HG03378 (cell line): Measurements from ENCODE around the gene KIR2DL1.
"Not testable (repeated sequence)": the region's sequence is repeated elsewhere in the genome, so short reads cannot be mapped to it uniquely, and the experiment has no call there.

ENCODE experiments used
- ATAC-seq: cut with Tn5 transposase; IDR thresholded peaks from one replicate; pipeline ENCODE4 v1.9.1; 2021; ENCODE audit warnings: mild to moderate bottlenecking, moderate library complexity; ENCODE audit not compliant: unreplicated experiment

Gene KIR2DL1

DNA sequence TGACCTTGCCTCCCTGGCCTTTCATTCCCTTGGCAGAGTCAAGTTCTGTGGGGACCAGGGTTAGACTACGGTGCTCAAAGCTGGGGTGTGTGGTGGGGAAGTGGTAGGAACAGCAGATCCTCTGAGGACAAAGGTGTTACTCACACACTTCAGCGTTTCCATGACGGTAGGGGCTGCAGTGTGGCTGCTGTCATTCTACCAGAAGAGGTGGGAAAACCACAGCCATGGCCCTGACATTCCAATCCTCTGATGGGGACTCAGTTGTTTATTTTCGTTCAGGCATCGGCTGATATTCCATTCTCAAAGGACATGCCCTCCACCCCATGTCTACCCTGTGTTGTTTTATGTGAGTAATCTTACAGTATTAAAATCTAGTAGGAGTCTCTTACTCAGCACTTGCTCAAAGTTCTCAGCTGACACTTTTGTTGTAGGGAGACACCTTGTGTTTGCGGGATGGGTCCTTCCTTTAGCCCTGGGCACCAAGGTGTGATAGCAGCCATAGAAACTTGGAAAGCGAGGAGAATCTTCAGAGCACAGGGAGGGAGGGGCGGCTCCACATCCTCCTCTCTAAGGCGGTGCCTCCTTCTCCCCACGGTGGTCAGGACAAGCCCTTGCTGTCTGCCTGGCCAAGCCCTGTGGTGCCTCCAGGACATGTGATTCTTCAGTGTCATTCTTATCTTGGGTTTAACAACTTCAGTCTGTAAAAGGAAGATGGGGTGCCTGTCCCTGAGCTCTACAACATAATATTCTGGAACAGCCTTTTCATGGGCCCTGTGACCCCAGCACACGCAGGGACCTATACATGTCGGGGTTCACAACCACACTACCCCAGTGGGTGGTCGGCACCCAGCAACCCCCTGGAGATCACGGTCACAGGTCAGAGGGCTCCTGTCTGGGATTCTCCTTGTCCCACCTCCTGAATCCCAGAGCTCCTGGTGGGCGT is 1.7 kb downstream of the KIR2DL1 start:
- not testable (repeated sequence) for ATAC-seq

DNA sequence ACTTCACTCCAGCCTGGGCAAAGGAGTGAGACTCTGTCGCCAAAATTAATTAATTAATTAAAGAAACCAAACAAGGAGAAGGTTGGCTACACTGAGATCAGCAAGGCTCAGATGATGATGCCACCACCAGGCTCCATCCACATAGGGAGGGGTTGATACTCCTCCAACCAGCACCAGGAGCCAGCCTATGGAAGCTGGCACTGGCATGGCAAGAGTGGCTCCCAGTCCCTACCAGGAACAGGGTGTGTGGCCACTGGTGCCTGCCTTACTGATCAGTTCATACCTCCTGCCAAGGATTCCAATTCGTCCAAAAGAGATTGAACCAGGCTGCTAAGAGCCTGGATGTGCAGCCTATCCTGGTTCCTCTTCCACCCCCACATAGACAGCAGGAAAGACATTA is 3.1 kb downstream of the KIR2DL1 start:
- ATAC-seq = not testable (repeated sequence)

DNA sequence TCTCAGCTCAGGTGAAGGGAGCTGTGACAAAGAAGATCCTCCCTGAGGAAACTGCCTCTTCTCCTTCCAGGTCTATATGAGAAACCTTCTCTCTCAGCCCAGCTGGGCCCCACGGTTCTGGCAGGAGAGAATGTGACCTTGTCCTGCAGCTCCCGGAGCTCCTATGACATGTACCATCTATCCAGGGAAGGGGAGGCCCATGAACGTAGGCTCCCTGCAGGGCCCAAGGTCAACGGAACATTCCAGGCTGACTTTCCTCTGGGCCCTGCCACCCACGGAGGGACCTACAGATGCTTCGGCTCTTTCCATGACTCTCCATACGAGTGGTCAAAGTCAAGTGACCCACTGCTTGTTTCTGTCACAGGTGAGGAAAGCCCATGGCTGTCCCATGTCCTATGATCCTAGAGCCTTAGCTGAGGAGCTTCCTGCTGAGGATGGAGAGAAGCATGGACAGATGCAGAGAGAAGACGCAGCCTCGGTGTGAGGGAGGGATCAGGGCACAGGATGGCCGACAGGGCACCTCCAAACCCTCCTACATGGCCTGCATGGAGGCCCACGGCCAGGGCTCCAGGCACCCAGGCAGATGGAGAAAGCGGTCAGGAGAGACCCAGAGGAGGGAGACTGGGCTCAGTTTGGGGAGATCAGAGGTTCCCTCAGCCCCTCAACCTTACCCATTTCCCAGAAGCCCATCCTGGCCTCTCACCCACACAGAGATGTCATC is 5.7 kb downstream of the KIR2DL1 start:
- ATAC-seq = not testable (repeated sequence)

DNA sequence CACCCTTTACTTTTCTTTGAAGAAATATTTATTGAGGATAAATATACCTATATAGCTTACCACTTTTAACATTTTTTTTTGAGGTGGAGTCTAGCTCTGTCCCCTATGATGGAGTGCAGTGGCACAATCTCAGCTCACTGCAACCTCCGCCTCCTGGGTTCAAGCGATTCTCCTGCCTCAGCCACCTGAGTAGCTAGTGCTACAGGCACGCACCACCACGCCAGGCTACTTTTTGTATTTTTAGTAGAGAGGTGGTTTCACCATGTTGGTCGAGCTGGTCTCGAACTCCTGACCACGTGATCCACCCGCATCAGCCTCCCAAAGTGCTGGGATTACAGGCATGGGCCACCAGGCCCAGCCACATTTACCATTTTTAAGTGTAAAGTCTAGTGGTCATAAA is 6.2 kb downstream of the KIR2DL1 start:
- ATAC-seq = not testable (repeated sequence)

DNA sequence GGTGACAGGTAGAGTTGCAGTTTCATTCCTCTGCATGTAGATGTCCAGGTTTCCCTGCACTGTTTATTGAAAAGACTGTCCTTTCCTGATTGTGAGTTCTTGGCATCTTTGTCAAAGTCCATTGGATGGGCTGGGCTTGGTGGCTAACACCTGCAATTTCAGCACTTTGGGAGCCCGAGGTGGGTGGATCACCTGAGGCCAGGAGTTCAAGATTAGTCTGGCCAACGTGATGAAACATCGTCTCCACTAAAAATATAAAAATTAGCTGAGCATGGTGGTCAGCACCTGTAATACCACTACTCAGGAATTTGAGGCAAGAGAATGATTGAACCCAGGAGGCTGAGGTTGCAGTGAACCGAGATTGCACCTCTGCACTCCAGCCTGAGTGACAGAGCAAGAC is 8.3 kb downstream of the KIR2DL1 start:
- not testable (repeated sequence) for ATAC-seq

DNA sequence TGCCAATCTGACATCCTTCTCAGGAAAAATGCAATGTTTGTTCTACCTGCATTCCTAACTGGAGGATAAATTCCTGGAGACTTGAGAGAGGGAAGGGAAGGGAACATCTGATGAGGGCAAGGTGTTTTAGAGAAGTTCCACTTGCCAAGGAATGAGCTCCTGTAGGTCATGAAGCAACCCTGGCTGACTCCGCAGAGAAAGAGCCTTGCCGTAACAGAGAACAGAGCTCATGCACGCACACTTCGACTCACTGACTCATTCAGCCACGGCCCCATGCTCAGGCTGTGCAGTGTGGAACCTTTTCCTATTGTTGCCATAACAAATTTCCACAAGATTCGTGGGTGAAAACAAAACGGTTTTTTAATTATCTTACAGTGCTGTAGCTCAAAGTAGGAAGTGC is 9.3 kb downstream of the KIR2DL1 start:
- ATAC-seq = not testable (repeated sequence)

DNA sequence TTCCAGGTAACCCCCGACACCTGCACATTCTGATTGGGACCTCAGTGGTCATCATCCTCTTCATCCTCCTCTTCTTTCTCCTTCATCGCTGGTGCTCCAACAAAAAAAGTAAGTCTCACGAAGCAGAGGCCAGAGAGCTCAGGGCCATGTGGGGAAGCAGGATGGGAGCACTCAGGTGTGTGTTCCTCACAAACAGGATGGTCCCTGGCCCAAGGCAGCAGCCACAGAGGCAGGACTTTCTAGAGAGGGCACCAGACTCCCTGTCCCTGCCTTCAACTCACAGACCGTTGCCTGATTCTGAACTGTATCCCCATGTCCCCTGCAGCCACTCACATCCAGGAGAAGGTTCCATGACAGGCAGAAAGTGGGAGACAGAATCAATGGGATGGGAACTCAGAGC is 13.3 kb downstream of the KIR2DL1 start:
- not testable (repeated sequence) for ATAC-seq

DNA sequence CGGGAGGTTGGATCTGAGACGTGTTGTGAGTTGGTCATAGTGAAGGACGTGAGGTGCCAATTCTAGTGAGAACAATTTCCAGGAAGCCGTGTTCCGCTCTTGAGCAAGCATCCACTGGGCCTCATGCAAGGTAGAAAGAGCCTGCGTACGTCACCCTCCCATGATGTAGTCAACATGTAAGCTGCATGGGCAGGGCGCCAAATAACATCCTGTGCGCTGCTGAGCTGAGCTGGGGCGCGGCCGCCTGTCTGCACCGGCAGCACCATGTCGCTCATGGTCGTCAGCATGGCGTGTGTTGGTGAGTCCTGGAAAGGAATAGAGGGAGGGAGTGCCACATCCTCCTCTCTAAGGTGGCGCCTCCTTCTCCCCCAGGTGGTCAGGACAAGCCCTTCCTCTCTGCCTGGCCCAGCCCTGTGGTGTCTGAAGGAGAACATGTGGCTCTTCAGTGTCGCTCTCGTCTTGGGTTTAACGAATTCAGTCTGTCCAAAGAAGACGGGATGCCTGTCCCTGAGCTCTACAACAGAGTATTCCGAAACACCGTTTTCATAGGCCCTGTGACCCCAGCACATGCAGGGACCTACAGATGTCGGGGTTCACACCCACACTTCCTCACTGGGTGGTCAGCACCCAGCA is 16.6 kb downstream of the KIR2DL1 start:
- not testable (repeated sequence) for ATAC-seq

DNA sequence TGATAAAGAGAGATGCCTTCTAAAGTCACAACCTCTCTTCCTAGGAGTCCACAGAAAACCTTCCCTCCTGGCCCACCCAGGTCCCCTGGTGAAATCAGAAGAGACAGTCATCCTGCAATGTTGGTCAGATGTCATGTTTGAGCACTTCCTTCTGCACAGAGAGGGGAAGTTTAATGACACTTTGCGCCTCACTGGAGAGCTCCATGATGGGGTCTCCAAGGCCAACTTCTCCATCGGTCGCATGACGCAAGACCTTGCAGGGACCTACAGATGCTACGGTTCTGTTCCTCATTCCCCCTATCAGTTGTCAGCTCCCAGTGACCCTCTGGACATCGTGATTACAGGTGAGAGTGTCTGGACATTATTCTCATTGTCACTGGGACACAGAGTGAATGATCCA is 18.6 kb downstream of the KIR2DL1 start:
- ATAC-seq = not testable (repeated sequence)

DNA sequence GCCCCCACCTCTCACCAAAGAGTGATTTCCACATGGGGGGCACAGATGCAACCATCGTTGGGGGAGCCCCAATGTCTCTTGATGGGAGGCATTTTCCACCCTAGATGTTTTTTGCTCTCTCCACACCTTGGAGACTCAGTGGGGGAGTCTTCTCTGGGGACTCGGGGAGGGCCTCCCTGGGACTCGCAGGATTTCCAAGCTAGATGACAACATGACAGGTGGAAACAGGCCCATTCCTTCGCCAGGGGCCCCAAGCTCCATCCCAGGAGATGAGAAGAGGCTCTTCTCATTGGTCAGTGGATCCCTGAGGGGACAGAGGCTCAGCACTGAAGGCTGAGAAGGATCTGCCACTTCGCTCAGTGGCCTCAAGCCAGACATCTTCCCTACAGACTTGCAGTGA is 21.1 kb downstream of the KIR2DL1 start:
- ATAC-seq = no peak

DNA sequence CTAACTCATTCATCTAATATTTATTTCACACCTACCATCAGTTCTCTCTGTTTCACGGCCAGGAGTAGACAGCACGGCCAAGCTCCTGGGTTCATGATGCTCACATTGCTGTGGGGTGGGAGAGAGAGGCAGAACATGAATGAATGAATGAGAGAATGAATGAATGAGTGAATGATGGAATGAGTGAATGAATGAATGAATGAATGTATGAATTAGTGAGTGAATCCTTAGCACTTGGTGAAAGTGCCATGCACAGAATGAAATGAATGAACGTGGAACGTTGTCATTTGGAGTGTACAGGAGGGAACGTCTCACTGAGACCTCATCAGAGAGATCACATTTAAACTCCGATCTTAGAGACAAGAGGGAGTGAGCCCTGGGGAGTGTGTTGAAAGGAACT is 21.9 kb downstream of the KIR2DL1 start:
- ATAC-seq = no peak

DNA sequence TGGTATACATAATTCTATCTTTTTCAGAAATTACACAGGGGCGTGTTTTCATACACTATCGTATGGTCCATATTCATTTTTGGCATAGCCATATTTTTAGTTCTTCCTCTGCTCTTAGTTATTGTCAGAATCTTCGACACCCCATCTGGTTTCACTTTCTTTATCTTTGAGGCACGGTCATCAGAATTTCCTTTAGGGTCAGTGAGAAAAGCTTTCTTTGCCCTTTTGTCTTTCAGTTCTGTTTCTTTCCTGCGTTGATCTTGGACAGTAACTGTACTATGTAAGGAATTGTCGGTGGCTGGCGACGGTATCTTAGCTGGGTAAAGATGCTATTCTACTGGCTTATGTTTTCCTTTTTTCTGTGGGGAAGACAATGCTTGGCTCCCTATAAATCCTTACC is 23.2 kb downstream of the KIR2DL1 start:
- no peak for ATAC-seq

DNA sequence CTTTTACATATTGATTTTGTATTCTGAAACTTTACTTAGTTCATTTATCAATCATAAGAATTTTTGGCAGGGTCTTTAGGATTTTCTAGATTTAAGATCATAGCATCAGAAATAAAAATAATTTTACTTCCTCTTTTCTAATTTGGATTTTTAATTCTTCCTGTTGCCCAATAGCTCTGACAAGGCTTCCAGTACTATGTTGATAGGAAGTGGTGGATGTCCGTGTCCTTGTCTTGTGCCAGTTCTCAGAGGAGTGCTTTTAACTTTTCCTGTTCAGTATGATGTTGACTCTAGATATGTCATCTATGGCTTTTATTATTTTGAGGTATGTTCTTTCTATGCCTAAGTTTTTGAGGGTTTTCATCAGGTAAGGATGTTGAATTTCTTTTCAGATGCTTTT is 26.2 kb downstream of the KIR2DL1 start:
- no peak for ATAC-seq

DNA sequence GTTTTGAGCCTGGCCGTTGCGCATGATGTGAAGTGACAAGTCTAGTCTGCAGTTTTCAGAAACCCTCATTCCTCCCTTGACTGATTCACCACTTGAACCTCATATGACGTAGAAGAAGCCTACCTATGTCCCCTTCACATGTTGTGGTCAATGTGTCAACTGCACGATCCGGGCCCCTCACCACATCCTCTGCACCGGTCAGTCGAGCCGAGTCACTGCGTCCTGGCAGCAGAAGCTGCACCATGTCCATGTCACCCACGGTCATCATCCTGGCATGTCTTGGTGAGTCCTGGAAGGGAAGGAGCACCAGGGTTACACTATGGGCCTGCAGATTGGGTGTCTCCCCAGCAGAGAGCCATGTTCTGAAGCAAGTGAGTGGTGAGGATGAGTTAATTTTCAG is 33.8 kb downstream of the KIR2DL1 start, which contains the start of gene KIR2DL4:
KIR2DL4 (plus strand) TSS at position 201 of the 400 bp plus-strand sequence; CDS start at position 243, 42 bp downstream.
- ATAC-seq = no peak

DNA sequence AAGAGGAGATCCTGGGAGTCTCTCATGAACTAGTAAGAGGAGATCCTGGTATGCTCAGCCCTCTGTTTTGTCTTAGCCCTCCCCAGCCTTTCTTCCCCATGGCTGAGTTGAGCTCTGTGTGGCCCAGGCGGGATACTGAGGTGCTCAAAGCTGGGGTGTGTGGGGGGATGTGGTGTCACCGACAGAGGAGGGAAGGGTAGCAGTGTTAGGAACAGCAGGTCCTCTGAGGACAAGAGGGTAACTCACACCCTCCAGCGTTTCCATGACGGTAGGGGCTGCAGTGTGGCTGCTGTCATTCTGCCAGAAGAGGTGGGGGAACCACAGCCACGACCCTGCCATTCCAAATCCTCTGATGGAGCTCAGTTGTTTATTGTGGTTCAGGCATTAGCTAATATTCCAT is 34.5 kb downstream of the KIR2DL1 start:
- no peak for ATAC-seq

DNA sequence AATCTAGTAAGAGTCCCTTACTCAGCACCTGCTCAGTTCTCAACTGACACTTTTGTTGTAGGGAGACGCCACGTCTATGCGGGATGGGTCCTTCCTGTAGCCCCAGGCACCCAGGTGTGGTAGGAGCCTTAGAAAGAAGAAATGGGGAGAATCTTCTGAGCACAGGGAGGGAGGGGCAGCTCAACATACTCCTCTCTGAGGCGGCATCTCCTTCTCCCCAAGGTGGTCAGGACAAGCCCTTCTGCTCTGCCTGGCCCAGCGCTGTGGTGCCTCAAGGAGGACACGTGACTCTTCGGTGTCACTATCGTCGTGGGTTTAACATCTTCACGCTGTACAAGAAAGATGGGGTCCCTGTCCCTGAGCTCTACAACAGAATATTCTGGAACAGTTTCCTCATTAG is 35.0 kb downstream of the KIR2DL1 start:
- no peak for ATAC-seq

DNA sequence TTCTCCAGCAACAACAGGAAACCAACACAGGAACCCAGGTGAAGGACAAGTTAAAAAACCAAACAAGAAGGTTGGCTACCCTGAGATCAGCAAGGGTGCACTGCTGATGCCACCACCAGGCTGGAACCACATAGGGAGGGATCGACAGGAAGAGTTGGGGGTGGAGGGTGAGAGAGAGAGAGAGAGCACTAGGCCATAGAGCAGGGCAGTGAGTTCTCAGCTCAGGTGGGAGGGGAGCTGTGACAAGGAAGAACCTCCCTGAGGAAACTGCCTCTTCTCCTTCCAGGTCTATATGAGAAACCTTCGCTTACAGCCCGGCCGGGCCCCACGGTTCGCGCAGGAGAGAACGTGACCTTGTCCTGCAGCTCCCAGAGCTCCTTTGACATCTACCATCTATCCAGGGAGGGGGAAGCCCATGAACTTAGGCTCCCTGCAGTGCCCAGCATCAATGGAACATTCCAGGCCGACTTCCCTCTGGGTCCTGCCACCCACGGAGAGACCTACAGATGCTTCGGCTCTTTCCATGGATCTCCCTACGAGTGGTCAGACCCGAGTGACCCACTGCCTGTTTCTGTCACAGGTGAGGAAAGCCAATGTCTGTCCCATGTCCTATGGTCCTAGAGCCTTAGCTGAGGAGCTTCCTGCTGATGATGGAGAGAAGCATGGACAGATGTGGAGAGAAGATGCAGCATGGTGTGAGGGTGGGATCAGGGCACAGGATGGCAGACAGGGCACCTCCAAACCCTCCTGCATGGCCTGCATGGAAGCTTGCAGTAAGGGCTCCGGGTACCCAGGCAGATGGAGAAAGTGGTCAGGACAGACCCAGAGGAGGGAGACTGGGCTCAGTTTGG is 36.3 kb downstream of the KIR2DL1 start:
- ATAC-seq = no peak

DNA sequence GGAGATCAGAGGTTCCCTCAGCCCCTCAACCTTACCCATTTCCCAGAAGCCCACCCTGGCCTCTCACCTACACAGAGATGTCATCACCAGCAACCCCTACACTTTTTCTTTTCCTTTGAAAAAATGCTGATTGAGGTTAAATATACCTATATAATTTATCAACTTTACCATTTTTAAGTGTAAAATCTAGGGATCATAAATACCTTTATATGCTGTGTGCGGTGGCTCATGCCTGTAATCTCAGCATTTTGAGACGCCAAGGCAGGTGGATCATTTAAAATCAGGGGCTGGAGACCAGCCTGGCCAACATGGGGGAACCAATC is 36.9 kb downstream of the KIR2DL1 start:
- no peak for ATAC-seq

DNA sequence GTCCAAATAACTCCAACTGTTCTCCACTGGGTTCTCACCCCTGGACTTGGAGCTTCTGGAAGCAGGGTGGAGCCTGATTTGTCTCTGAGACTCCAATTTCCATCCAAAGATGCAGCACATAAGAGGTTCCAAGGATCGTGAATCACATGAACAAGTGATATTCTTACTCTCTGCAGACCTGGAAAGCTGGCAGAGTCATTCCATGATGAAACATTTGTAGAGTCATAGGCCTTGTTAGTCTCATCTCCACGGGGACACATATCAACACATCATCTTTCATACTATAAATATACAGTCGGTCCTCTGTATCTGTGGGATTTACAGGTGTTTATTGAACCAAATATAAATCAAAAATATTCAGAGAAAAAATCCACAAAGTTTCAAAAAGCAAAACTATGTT is 45.0 kb downstream of the KIR2DL1 start:
- not testable (repeated sequence) for ATAC-seq

DNA sequence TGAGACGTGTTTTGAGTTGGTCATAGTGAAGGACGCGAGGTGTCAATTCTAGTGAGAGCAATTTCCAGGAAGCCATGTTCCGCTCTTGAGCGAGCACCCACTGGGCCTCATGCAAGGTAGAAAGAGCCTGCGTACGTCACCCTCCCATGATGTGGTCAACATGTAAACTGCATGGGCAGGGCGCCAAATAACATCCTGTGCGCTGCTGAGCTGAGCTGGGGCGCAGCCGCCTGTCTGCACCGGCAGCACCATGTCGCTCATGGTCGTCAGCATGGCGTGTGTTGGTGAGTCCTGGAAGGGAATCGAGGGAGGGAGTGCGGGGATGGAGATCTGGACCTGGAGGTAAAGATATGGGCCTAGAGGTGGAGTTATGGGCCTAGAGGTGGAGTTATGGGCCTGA is 46.7 kb downstream of the KIR2DL1 start, which contains the start of gene KIR3DL1:
KIR3DL1 (plus strand) TSS at position 218 of the 400 bp plus-strand sequence.
- ATAC-seq = not testable (repeated sequence)
